HG03457 (cell line): Measurements from ENCODE around the gene RPH3AL.
"Not testable (repeated sequence)": the region's sequence is repeated elsewhere in the genome, so short reads cannot be mapped to it uniquely, and the experiment has no call there.

Source experiments
- ATAC-seq: cut with Tn5 transposase; IDR thresholded peaks from one replicate; pipeline ENCODE4 v1.9.1; 2021; ENCODE audit warnings: moderate number of reproducible peaks; ENCODE audit not compliant: unreplicated experiment

Gene RPH3AL

DNA sequence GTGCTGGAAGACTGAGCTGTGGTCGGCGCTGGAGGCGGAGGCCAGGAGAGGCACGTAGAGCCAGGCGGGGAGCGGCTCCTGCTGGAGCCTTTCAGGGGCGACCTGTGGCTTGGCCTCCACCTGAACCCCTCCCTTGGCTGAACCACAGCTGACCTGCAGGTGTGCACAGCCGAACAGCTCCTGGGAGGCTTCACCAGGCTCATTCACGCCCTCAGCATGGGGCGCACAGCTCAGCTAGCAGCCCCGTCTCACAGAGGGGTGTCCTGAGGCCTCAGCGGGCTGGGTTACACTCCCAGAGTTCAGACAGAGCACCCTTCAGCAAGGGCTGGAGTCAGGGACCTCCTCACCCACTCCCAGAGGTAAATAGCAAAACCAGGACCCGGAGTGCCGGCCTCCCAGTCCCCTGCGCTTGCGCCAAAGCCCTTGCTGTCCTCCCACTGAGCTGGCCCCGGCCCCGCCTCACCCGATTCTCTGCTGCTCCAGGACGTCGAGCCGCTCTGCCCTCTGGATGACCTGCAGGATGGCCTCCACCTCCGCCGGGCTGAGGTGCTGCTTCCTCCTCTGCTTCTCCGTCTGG is 31.7 kb downstream of the RPH3AL start:
- ATAC-seq = no peak

DNA sequence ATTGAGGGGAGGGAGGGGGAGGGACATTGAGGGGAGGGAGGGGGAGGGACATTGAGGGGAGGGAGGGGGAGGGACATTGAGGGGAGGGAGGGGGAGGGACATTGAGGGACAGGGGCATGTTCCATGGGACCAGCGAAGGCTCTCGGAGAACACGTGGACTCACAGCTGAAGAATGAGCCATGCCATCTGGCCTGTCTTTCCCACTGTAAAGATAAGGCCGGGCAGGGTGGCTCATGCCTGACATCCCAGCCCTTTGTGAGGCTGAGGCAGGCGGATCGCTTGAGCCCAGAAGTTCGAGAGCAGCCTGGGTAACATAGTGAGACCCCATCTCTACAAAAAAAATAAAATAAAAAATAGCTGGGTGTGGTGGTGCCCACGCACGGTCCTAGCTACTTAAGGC is 32.5 kb downstream of the RPH3AL start:
- no peak for ATAC-seq

GRCh38 chr17:319266-319665 is 33.3 kb downstream of the RPH3AL start:
- ATAC-seq = no peak

- ATAC-seq = not testable (repeated sequence)
Measured at GRCh38 chr17:317070-317469, 35.5 kb downstream of the RPH3AL start.

DNA sequence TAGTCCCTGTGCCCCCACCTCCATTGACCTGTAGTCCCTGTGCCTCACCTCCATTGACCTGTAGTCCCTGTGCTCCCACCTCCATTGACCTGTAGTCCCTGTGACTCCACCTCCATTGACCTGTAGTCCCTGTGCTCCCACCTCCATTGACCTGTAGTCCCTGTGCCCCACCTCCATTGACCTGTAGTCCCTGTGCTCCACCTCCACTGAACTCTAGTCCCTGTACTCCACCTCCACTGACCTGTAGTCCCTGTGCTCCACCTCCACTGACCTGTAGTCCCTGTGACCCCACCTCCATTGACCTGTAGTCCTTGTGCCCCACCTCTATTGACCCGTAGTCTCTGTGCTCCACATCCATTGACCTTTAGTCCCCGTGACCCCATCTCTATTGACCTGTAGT is 37.2 kb downstream of the RPH3AL start:
- ATAC-seq = not testable (repeated sequence)

GRCh38 chr17:314614-314944 is 38.0 kb downstream of the RPH3AL start:
- not testable (repeated sequence) for ATAC-seq

- no peak for ATAC-seq
Measured at GRCh38 chr17:313911-314613, 38.5 kb downstream of the RPH3AL start.

GRCh38 chr17:313231-313630 is 39.4 kb downstream of the RPH3AL start:
- ATAC-seq = no peak

- no peak for ATAC-seq
Measured at GRCh38 chr17:312476-313148, 40.0 kb downstream of the RPH3AL start.

DNA sequence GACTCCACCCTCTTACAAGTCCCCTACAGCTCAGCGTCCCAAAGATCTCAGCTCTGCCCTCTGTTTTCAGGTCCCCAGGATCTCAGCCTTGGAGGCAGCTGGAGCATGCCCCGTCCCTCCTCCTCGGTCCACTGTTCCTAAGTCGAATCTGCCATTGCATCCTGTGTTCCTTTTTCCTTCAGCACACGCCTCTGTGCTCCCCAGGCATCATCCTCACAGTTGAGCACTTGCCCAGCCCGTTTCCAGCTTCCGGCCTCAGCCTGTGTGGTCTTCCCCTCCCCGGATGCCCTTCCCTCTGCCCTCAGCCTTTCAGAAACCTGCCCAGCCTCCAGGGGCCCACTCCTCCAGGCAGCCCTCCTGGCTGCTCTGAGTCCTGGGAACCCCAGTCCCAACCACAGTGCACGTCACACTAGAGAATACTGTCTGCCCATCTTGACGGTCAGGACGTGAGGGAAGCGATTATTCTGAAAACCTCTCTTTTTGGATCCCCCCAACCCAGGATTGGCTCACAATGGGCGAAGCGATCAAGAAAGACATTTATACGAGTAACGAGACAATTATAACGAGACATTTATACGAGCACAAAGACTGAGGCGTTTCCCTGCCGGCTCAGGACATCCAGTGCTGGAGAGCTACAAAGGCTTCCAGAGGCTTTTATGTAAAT is 41.4 kb downstream of the RPH3AL start:
- ATAC-seq = no peak

- ATAC-seq = no peak
Measured at GRCh38 chr17:310111-311010, 42.2 kb downstream of the RPH3AL start.

GRCh38 chr17:309361-309888 is 43.2 kb downstream of the RPH3AL start:
- no peak for ATAC-seq

GRCh38 chr17:307741-308507 is 44.7 kb downstream of the RPH3AL start:
- no peak for ATAC-seq

DNA sequence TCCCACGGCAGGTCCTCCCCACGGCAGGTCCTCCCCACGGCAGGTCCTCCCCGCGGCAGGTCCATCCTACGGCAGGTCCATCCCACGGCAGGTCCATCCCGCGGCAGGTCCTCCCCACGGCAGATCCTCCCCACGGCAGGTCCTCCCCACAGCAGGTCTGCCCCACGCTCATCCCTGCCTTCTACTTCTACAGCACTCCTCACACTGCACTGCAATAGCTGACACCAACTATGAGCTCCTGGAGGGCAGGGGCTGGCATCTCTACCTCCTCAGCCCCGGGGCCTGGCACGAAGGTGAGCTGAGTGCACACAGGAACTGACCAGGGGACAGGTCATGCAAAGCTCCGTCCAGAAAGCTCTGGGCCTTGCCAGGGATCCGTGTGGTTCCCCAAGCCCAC is 45.3 kb downstream of the RPH3AL start:
- ATAC-seq = no peak

- ATAC-seq = no peak
Measured at GRCh38 chr17:306536-307294, 45.9 kb downstream of the RPH3AL start.

DNA sequence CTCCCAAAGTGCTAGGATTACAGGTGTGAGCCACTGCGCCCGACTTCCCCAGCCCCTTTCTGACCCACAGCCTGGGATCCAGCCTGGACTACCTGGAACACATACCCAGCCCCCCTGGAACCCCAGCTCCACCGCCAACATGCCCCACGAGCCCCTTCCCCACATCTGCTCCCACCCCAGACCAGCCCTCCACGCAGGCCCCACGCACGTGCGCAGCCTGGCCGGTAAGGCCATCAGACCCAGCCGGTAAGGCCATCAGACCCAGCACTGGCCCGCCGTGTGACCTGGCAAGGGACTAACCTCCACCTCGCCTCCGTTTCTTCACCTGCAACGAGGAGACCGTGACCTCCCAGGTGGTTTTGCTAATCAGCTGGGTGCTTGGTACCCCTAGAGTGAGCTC is 46.5 kb downstream of the RPH3AL start:
- no peak for ATAC-seq

DNA sequence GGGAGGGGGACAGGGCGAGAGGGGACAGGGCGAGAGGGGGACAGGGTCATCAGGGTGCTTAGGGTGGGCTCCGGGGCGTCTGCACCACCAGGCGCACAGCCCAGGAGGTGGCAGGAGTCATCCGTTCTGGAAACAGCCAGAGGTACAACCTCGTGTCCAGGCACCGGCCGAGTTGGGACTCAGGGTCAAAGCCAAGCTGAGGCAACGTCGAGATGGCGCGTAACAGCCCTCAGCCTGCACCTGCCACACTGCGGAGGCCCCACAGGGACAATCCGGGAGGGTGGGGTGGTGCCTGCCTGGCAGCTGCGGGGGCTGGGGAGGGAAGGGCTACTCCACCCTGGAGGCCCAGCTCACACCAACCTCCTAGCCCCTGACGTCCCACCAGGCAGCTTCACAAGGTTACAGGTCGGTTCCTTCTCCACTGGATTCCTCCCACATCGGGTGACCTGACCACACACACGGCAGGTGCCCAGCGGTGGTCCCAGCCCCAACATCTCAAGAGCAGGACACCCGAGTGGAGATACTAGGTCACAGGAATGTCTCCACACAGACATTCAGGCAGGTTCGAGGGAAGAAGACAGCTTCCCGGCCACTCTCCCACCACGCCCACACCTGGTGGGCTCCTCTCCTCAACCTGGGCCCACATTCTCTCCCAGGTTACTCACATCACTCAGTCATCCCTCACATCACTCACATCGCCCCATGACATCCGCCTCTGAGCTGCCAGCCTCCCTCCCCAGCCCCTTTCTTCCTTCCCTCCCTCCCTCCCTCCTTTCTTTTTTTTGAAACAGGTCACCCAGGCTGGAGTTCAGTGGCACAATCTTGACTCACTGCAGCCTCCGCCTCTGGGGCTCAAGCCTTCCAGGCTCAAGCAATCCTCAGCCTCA is 47.3 kb downstream of the RPH3AL start:
- no peak for ATAC-seq

GRCh38 chr17:304461-304860 is 48.1 kb downstream of the RPH3AL start:
- no peak for ATAC-seq
